MM.1S (cell line): ENCODE results near the gene AKAP6.

Source experiments
- DNase-seq: peaks from one replicate; pipeline ENCODE4 v3.0.0-alpha.2; 2015
- H2AFZ ChIP-seq: fragments of 300-600 bp; sonication (generic); 2 replicates; pipeline ENCODE4 v1.6.0; 2016; ENCODE audit warnings: antibody characterized with exemption, low read length
- H3F3A ChIP-seq: fragments of 300-600 bp; sonication (generic); 2 replicates; pipeline ENCODE4 v1.6.1; 2016; ENCODE audit warnings: mild to moderate bottlenecking, antibody characterized with exemption, low read length, moderate library complexity, mixed read lengths; ENCODE audit not compliant: insufficient read depth
- H3K27ac ChIP-seq: fragments of 300-600 bp; sonication (generic); 2 replicates; pipeline ENCODE4 v1.5.1; 2016; ENCODE audit warnings: mild to moderate bottlenecking, low read length
- H3K27me3 ChIP-seq: fragments of 300-600 bp; sonication (generic); replicated peaks from 2 replicates; pipeline ENCODE4 v1.6.0; 2016; ENCODE audit warnings: low read length; ENCODE audit not compliant: insufficient read depth
- H3K36me3 ChIP-seq: fragments of 300-600 bp; sonication (generic); replicated peaks from 2 replicates; pipeline ENCODE4 v1.6.1; 2016; ENCODE audit warnings: mild to moderate bottlenecking, low read length, mixed read lengths; ENCODE audit not compliant: insufficient read depth
- H3K4me1 ChIP-seq: fragments of 300-600 bp; sonication (generic); 2 replicates; pipeline ENCODE4 v1.6.1; 2016; ENCODE audit warnings: low read length, mixed read lengths
- H3K4me2 ChIP-seq: fragments of 300-600 bp; sonication (generic); 2 replicates; pipeline ENCODE4 v1.6.0; 2016; ENCODE audit warnings: low read depth, low read length
- H3K4me3 ChIP-seq: fragments of 300-600 bp; sonication (generic); 2 replicates; pipeline ENCODE4 v1.5.1; 2016; ENCODE audit warnings: low read length, mixed read lengths
- H3K79me2 ChIP-seq: fragments of 300-600 bp; sonication (generic); 2 replicates; pipeline ENCODE4 v1.6.1; 2016; ENCODE audit warnings: mixed run types, low read length, mixed read lengths
- H3K9ac ChIP-seq: fragments of 300-600 bp; sonication (generic); 2 replicates; pipeline ENCODE4 v1.6.1; 2016; ENCODE audit warnings: low read length, mixed read lengths
- H3K9me2 ChIP-seq: fragments of 300-600 bp; sonication (generic); replicated peaks from 2 replicates; pipeline ENCODE4 v1.6.1; 2016; ENCODE audit warnings: mild to moderate bottlenecking, low read length, mixed read lengths; ENCODE audit not compliant: insufficient read depth
- H3K9me3 ChIP-seq: fragments of 300-600 bp; sonication (generic); replicated peaks from 2 replicates; pipeline ENCODE4 v1.6.1; 2016; ENCODE audit warnings: mild to moderate bottlenecking, low read length, mixed read lengths; ENCODE audit not compliant: insufficient read depth
- H4K20me1 ChIP-seq: fragments of 300-600 bp; sonication (generic); 2 replicates; pipeline ENCODE4 v1.6.1; 2016; ENCODE audit warnings: mild to moderate bottlenecking, low read length, moderate library complexity, mixed read lengths; ENCODE audit not compliant: insufficient read depth
- EZH2 ChIP-seq: fragments of 300-600 bp; sonication (generic); optimal IDR thresholded peaks from 2 replicates; pipeline ENCODE3; 2017; ENCODE audit warnings: low read depth, mild to moderate bottlenecking, antibody characterized with exemption, low read length, mixed read lengths
- EZH2phosphoT487 ChIP-seq: fragments of 300-600 bp; sonication (generic); IDR thresholded peaks from 2 replicates; pipeline ENCODE4 v1.6.1; 2018; ENCODE audit warnings: antibody characterized with exemption, low read length
- TF ChIP-seq, protein P1 (sequence below): fragments of 300-600 bp; sonication (generic); IDR thresholded peaks from 2 replicates; pipeline ENCODE4 v1.5.1; 2016; ENCODE audit warnings: antibody characterized with exemption, low read length, mixed read lengths

AKAP6 gene

DNA sequence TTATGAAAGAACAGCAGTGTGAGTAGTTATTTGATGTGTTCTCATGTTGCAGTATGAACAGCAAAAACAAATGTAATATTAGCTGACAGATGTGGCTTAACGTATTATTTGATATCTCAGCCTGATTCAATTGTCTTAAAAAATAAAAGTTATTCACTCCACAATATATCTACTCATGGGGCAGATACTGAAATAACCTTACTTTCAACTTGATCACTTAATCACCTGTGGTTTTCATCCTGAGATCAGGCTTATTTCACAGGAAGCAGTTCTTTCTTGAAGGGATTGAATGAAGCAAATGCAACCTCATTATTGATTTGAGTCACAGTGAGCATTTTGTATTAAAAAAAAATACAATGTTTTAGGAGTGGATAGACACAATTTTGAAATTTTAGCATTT is 90.3 kb downstream of the AKAP6 start:
- no peak overlapping the region for H2AFZ ChIP-seq
- no peak overlapping the region for H3K4me2 ChIP-seq
- H3K9me3 ChIP-seq: no peaks in the 10 kb centered on the region
- TF ChIP-seq, protein P1, sequence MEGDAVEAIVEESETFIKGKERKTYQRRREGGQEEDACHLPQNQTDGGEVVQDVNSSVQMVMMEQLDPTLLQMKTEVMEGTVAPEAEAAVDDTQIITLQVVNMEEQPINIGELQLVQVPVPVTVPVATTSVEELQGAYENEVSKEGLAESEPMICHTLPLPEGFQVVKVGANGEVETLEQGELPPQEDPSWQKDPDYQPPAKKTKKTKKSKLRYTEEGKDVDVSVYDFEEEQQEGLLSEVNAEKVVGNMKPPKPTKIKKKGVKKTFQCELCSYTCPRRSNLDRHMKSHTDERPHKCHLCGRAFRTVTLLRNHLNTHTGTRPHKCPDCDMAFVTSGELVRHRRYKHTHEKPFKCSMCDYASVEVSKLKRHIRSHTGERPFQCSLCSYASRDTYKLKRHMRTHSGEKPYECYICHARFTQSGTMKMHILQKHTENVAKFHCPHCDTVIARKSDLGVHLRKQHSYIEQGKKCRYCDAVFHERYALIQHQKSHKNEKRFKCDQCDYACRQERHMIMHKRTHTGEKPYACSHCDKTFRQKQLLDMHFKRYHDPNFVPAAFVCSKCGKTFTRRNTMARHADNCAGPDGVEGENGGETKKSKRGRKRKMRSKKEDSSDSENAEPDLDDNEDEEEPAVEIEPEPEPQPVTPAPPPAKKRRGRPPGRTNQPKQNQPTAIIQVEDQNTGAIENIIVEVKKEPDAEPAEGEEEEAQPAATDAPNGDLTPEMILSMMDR: no peak
- no peak for TF ChIP-seq EZH2phosphoT487
- no peak for TF ChIP-seq EZH2
- no peaks in the 10 kb centered on the region for H3K27me3 ChIP-seq
- no peaks in the 10 kb centered on the region for H3K36me3 ChIP-seq
- no peaks in the 10 kb centered on the region for H4K20me1 ChIP-seq
- no peaks in the 10 kb centered on the region for H3K79me2 ChIP-seq
- H3F3A ChIP-seq: no peaks in the 10 kb centered on the region
- peaks cover 9% of the 10 kb centered on the region for H3K4me1 ChIP-seq
- no peak for DNase-seq
- H3K9me2 ChIP-seq: no peaks in the 10 kb centered on the region
- H3K9ac ChIP-seq: no peak overlapping the region
- no peak overlapping the region for H3K27ac ChIP-seq
- no peak overlapping the region for H3K4me3 ChIP-seq

DNA sequence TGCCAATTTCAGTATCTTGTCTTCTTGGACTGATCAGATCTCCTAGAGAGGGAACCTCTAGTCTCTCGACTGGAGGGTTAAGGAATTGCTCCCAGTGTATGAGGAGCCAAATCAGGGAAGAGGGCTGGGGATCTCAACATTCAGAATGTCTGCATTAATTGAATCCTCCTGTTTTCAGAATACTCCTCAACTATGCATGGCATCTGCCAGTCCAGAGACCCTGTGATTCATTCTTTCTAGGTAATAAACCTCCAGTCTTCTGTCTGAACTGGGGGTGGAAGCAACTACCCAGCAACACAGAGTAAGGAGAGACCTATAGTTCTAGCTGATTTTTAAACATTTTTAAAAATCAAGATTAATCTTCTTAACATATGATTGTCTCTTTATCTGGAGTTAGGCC is 92.7 kb downstream of the AKAP6 start:
- TF ChIP-seq EZH2phosphoT487 (no peak), EZH2 (no peak)
- TF ChIP-seq, protein P1: no peak
- Histone ChIP-seq H3K9ac (no peak overlapping the region), H3K4me1 (no peaks in the 10 kb centered on the region)

DNA sequence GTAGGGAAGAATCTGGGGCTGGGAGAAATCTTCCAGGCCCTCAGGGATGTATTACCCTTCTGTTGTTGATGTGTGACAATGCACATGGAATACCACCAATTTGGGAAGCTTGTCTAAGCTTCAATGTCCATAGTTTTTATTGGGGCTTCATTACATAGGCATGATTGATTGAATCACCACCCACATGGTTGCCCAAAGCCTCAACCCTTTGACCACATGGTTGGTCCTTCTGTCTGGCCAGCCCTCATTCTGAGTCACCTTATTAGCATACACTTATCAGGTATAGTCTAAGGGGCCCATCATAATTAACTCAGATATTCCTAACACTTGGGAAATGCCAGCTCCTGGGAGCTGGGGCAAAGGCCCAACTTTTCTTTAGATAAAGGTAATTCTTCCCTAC is 93.3 kb downstream of the AKAP6 start:
- TF ChIP-seq, protein P1: no peak
- no peak for TF ChIP-seq EZH2
- no peak for TF ChIP-seq EZH2phosphoT487
- Histone ChIP-seq H3K4me2 (no peak overlapping the region), H3K27me3 (no peaks in the 10 kb centered on the region), H3K9me3 (no peaks in the 10 kb centered on the region), H3K4me3 (no peak overlapping the region), H3K4me1 (no peaks in the 10 kb centered on the region), H3K79me2 (no peaks in the 10 kb centered on the region), H3K36me3 (no peaks in the 10 kb centered on the region), H3K9ac (no peak overlapping the region), H4K20me1 (no peaks in the 10 kb centered on the region), H3K9me2 (no peaks in the 10 kb centered on the region), H3K27ac (no peak overlapping the region), H2AFZ (no peak overlapping the region), H3F3A (no peaks in the 10 kb centered on the region)
- DNase-seq: no peak

More for the DNA sequence above, 92.7 kb downstream of the AKAP6 start:
- Histone ChIP-seq H3K79me2 (no peaks in the 10 kb centered on the region), H3K27me3 (no peaks in the 10 kb centered on the region), H3K9me2 (no peaks in the 10 kb centered on the region), H3K27ac (no peak overlapping the region), H3K9me3 (no peaks in the 10 kb centered on the region), H3K36me3 (no peaks in the 10 kb centered on the region), H3K4me3 (no peak overlapping the region), H2AFZ (no peak overlapping the region), H3F3A (no peaks in the 10 kb centered on the region), H3K4me2 (no peak overlapping the region), H4K20me1 (no peaks in the 10 kb centered on the region)
- DNase-seq: no peak
